HG02623 (cell line): ENCODE data around the gene LZTR1.

Experiments
- ATAC-seq: cut with Tn5 transposase; IDR thresholded peaks from one replicate; pipeline ENCODE4 v1.9.1; 2021; ENCODE audit warnings: moderate library complexity; ENCODE audit not compliant: unreplicated experiment

LZTR1 gene

GRCh38 chr22:20949698-20950183 is 32.4 kb upstream of the LZTR1 start:
- no peak for ATAC-seq

DNA sequence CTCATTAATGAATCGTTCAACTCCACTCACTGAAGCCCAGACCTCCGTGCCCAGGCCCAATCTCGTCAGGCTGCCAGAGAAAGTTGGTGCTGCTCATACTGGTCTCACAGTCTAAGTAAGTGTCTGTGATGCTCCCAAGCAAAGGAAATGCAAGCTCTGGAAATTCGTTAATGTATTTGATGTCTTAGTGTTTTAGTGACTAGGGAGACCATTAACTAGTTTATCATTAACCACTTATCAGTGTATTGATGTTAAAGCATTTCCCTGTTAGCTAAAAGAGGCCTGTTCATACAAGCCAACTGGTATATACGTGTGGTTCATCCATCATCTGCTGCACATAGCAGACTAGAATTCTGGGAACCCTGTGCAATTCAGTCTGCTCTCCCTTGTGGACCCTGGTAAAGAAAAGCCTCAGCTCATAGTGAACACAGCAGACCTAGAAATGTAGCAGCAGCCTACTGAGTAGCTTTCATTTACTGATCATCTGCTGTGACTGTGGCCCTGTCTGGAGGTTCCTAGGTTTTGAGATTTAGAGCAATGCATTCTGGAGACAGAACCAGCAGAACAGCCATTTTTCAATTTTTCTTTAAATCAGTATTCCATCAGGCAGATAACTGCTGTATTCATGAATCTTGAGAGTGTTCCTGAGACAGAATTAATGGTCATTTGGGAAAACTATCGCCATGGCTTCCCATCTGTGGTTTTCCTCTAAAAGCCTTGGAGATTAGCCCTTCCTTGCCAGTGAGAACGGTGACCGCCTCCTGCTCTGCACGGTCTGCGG is 30.8 kb upstream of the LZTR1 start:
- no peak for ATAC-seq

- ATAC-seq, result no peak
These were observed 30.1 kb upstream of the LZTR1 start for GRCh38 chr22:20951932-20952380.

- no peak for ATAC-seq
These were observed 29.4 kb upstream of the LZTR1 start for GRCh38 chr22:20952544-20953341.

GRCh38 chr22:20953342-20953608 is 28.8 kb upstream of the LZTR1 start:
- no peak for ATAC-seq

GRCh38 chr22:20953668-20954500 is 28.2 kb upstream of the LZTR1 start:
- no peak for ATAC-seq

- no peak for ATAC-seq
These were observed 26.5 kb upstream of the LZTR1 start for GRCh38 chr22:20955548-20955947.

DNA sequence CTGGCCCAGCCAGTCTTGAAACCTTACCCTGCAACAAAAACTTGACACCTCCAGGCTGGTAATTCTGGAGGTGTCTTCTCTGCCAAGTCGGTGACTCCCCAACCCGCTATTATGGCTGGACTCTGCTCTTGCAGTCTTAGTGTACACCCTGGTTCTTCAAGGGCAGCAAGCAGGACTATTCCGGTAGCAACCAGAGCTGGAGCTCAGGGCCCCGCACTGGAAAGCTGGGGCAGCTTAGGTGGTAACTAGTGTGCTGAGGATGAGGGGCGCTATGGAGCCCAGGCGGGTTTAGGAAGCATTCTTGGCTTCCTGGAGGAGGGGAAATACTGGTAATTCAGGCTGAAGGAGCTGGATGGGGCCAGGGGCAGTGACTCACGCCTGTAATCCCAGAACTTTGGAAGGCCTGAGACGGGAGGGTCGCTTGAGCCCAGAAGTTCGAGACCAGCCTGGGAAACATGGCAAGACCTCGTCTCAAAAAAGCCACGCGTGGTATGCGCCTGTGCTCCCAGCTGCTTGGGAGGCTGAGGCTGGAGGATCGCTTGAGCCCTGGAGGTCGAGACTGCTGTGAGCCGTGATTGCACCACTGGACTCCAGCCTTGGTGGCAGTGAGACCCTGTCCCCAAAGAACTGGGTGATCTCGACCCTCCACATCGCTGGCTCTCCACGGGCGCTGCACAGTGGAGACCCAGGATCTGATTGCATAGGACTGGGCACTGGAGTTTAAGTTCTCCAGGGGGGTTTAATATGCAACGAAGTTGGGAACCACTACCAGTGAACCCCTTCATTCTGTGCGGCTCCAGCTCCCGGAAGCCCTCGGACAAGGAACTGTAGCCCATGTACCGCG is 25.6 kb upstream of the LZTR1 start:
- ATAC-seq, result no peak

- no peak for ATAC-seq
These were observed 24.9 kb upstream of the LZTR1 start for GRCh38 chr22:20957102-20957682.

DNA sequence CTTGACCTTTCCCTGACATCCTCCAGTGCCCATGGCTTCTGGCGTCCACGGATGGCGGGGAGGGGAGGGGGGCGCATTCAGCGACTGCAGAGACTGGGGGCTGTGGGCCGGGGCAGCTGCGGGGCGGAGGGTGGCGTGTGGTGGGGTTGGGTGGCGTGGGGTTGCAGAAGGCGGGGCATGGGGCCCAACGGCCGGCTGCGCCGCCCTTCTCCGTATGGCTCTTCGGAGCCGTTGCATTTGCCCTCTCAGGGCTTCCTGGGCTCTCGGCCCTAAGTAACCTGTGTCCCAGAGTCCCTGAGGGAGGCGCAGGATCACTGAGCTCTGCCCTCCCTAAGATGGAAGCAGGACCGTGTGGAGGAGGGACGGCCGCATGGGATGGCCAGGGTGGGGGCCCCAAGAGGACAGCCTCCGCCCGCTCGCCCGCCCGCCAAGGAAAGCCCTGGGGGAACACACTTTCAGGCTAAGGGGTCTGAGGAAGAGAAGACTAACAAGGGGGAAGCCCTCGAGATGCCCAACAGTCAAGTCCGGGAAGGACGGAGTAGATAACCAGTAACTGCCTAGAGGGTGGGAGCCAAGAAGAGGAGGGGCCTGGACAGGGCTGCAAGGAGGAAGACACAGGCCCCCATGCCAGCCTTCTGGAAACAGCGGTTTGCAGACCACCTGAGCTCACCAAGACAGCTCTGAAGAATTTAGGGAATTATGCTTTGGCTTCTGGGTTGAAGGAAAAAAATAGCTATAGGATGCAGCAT is 24.2 kb upstream of the LZTR1 start:
- ATAC-seq, result no peak

DNA sequence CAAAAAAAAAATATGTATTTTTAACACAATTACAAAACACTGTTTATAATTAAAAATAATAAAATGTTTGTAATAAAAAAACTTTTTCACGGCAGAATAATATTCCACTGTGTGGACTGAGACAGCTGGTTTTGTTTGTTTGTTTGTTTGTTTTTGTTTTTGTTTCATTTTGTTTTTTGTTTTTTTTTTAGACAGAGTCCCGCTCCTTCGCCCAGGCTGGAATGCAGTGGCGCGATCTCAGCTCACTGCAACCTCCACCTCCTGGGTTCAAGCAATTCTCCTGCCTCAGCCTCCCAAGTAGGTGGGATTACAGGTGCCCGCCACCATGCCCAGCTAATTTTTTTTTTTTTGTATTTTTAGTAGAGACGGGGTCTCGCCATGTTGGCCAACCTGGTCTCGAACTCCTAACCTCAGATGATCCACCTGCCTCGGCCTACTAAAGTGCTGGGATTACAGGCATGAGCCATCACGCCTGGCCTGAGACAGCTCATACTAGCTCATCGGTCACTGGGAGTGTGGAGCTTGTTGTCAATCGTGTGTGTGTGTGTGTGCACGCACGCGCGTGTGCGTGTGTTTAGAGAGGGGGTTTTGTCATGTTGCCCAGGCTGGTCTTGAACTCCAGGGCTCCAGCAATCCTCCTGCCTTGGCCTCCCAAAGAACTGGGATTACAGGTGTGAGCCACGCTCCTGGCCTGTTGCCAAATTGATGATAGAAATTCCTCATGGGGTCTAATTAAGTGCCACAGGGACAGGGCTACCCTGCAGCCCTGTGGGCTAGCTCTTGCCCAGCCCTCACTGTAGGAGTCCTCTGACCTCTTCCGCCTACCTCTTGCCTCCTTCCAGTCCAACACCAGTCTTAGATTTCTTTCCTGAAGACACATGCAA is 22.3 kb upstream of the LZTR1 start:
- ATAC-seq, result no peak

DNA sequence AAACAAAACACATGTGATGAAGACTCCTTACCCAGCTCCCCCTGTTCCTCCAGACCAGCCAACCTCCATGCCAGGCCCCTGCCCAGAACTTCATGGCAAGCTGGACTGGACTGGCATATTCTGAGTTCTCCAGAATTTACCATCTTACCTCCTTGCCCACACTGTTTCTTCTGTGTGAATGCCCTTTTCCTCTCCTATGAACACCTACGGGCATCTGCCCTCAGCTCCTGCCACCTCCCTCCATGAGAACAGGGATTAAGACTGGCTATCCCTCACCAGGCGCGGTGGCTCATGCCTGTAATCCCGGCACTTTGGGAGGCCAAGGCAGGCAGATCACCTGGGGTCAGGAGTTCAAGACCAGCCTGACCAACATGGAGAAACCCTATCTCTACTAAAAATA is 21.5 kb upstream of the LZTR1 start:
- ATAC-seq, result no peak

DNA sequence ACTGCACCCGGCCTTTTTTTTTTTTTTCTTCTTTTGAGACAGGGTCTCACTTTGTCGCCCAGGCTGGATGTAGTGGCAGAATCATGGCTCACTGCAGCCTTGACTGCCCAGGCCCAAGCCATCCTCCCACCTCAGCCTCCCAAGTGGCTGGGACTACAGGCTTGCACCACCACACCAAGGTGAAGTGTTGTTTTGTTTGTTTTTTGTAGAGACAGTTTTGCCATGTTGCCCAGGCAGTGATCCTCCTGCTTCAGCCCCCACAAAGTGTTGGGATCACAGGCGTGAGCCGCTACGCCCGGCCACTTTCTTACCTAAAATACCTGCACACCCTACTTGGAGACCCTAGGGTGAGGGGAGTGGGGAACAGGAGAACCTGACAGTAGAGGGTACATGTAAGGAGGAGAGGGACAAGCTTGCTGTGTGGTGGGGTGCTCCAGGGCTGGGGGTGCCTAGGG is 19.6 kb upstream of the LZTR1 start:
- no peak for ATAC-seq

- no peak for ATAC-seq
These were observed 18.7 kb upstream of the LZTR1 start for GRCh38 chr22:20963201-20964052.

DNA sequence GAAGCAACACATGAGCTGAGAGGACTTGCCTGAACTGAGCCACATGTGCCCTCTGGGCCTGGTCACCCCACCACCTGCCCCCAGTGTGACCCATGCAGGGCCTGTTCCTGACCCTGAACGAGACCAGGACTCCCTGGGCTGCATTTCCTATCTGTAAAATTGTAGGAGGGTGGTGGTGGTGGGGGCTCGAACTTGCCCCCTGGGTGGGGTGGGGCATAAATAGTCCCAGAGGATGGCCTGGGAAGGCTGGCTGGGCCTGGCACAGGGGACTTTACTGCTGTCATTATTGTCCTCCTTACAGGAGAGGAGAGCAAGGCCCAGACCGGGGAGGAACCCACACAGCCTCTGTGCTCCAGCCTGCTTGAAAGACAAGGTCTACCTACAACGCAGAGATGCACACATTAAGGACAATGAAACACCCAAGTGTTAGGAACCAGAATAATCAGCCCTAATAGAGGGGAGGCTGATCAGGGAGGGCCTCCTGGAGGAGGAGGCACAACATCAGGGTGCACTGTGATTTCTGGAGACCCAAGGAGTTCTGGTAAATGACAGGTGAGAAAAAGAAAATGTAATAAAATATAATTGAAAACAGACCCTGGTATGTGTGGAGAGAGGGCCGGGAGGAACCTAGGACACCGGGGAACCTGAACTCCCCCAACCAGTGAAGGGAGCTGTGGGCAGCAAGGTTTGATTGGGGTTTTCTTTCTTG is 17.9 kb upstream of the LZTR1 start:
- ATAC-seq, result no peak

DNA sequence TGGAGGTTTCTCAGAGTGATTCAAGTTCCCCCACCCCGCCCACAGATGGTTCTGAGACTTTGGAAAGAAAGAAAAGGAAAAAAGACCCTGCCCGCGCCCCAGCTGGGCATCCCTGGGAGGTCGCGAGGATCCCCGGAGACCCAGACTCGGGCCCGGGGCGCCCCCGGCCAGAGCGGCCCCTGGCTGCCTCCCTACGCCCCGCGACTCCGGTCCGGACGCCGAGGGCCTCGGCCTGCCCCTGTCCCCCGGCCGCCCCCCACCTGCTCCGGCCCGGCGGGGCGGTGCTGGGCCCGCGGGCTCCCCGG is 17.3 kb upstream of the LZTR1 start:
- no peak for ATAC-seq
